Keratinocyte (primary cell): Measurements from ENCODE around the gene TRIM3. TPM values are rescaled to one million over a fixed set of nuclear protein-coding genes. Genes with fewer than 3 reads are reported as not detected.

Source experiments
- DNase-seq: peaks from one replicate; pipeline ENCODE4 v3.0.0-alpha.2; 2011; ENCODE audit warnings: low read depth, missing footprints, low spot score
- FAIRE-seq: peaks from 2 replicates; lab custom pipeline; 2011; peaks lifted over from hg19 to GRCh38; lab: Jason Lieb, UNC
- H2AFZ ChIP-seq: 2 replicates; pipeline ENCODE4 v1.6.0; 2012; ENCODE audit warnings: low read length, control low read depth, inconsistent platforms; ENCODE audit not compliant: control insufficient read depth
- H3K27ac ChIP-seq: 2 replicates; pipeline ENCODE4 v1.5.1; 2011; ENCODE audit warnings: low read length; ENCODE audit not compliant: control insufficient read depth, insufficient read depth
- H3K27me3 ChIP-seq: 3 replicates; pipeline ENCODE4 v1.6.0; 2011; ENCODE audit warnings: low read length; ENCODE audit not compliant: control insufficient read depth, insufficient read depth; ENCODE audit errors: extremely low read depth
- H3K36me3 ChIP-seq, 2 experiments: 2 replicates in 1 of 2; 3 replicates in 1 of 2; pipeline ENCODE4 v1.5.1; 2011; ENCODE audit warnings: low read length in 2 of 2, mild to moderate bottlenecking in 1 of 2; ENCODE audit not compliant: control insufficient read depth in 2 of 2, insufficient read depth in 2 of 2; ENCODE audit errors: extremely low read depth in 1 of 2
- H3K4me1 ChIP-seq: 3 replicates; pipeline ENCODE4 v1.5.1; 2011; ENCODE audit warnings: low read length; ENCODE audit not compliant: control insufficient read depth, insufficient read depth; ENCODE audit errors: extremely low read depth
- H3K4me2 ChIP-seq: 3 replicates; pipeline ENCODE4 v1.6.0; 2011; ENCODE audit warnings: low read depth, low read length; ENCODE audit not compliant: control insufficient read depth, insufficient read depth; ENCODE audit errors: extremely low read depth
- H3K4me3 ChIP-seq, 3 experiments: fragments of 200-600 bp in 1 of 3; sonication (generic) in 1 of 3; 2 replicates in 2 of 3; 3 replicates in 1 of 3; pipeline ENCODE4 v1.5.1; 2011 to 2016; ENCODE audit warnings: low read length in 3 of 3, mild to moderate bottlenecking in 3 of 3, control low read depth in 2 of 3, inconsistent platforms in 1 of 3, low read depth in 1 of 3, mixed read lengths in 1 of 3, mixed run types in 1 of 3, moderate library complexity in 1 of 3; ENCODE audit not compliant: control insufficient read depth in 2 of 3, insufficient read depth in 2 of 3; ENCODE audit errors: extremely low read depth in 1 of 3
- H3K79me2 ChIP-seq: 2 replicates; pipeline ENCODE4 v1.6.0; 2012; ENCODE audit warnings: low read length; ENCODE audit not compliant: control insufficient read depth, insufficient read depth
- H3K9ac ChIP-seq: 3 replicates; pipeline ENCODE4 v1.6.0; 2011; ENCODE audit warnings: low read length; ENCODE audit not compliant: control insufficient read depth, insufficient read depth; ENCODE audit errors: extremely low read depth
- H3K9me1 ChIP-seq: 3 replicates; pipeline ENCODE4 v1.6.0; 2011; ENCODE audit warnings: low read length; ENCODE audit not compliant: control insufficient read depth, insufficient read depth; ENCODE audit errors: extremely low read depth
- H3K9me3 ChIP-seq: 2 replicates; pipeline ENCODE4 v1.5.1; 2012; ENCODE audit warnings: low read depth, low read length; ENCODE audit not compliant: control insufficient read depth
- H4K20me1 ChIP-seq: 3 replicates; pipeline ENCODE4 v1.6.0; 2011; ENCODE audit warnings: low read length; ENCODE audit not compliant: control insufficient read depth, insufficient read depth; ENCODE audit errors: extremely low read depth
- EZH2 ChIP-seq: IDR thresholded peaks from one replicate; pipeline ENCODE4 v1.6.1; 2012; ENCODE audit warnings: inconsistent platforms, mild to moderate bottlenecking, low read length, moderate library complexity
- dilution Hi-C: fragments of 300-500 bp; cut with MboI; formaldehyde crosslinking; loops from one replicate; pipeline ENCODE4 v1.7.0; 2020; ENCODE audit warnings: low sequenced_read_pairs; ENCODE audit not compliant: extremely low pct_ligation_motif_present
- polyA plus RNA-seq, 5 experiments: library from polyadenylated mRNA; depleted of rRNA in 3 of 5; stranded (reverse) in 3 of 5; stranded (forward) in 1 of 5; unstranded in 1 of 5; fragments of >200 nt; gene quantifications; 1 replicate in 1 of 5; 2 replicates in 3 of 5; 3 replicates in 1 of 5; pipeline versions ENCODE4 v1.2.1 to v1.2.3, GENCODE V29; 2011 to 2012; ENCODE audit warnings: missing spikeins in 2 of 5, low read depth in 1 of 5, low replicate concordance in 1 of 5
- TF ChIP-seq, protein P1 (sequence below), 3 experiments: IDR thresholded peaks in 1 of 3; conservative IDR thresholded peaks in 1 of 3; optimal IDR thresholded peaks in 1 of 3; 2 replicates in 2 of 3; 3 replicates in 1 of 3; pipeline versions ENCODE3 to v1.5.1; 2011; ENCODE audit warnings: low read length in 3 of 3, mild to moderate bottlenecking in 3 of 3, moderate library complexity in 2 of 3, control low read depth in 1 of 3, inconsistent platforms in 1 of 3; ENCODE audit not compliant: insufficient read depth in 2 of 3; ENCODE audit errors: extremely low read depth in 1 of 3

TRIM3 gene
- polyA plus RNA-seq, 1 donor (not counting 4 experiments of a cell fraction or from before 2014, with no cell fraction given): 10.3 TPM

DNA sequence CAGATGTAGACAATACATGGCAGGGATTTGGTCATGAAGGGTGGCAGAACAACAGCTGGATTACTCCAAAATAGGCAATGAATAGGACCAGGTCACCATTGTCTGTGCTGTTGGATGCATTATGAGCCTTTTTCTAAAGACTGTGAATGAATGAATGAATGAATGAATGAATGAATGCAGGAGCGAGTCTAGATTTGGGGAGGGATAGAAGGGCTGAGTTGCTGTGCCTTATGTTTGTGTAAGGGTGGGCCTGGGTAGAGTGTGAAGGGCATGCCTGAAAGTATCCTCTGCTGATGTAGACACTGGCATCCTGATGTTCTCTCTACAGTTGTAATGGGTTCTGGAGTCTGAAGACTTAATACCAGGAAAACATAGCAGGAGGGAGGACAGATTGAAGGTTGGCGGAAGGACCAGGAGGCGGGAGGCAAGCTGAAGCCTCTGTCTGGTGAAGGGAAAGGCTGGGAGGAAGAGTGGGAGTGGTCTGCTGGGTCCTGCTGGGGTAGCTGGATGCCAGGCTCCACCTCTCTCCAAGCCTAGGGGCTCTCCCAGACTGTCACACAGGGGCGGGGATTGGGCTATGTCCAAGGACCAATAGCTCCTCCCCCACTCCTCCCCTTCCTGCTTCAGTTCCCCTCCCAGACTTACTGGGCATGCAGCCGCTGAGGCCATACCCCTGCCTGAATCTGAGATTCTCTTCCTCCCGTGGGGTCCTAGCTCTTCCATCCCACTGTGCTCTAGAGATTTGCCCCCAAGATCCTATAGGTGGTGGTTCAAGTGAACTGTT, 4.8 kb downstream of the TRIM3 start:
- Histone ChIP-seq H3K4me3 (no peak overlapping the region), H4K20me1 (no peaks in the 10 kb centered on the region), H3K27ac (no peak overlapping the region), H2AFZ (peak overlapping the region; percentile 77), H3K36me3 (peaks cover 0 to 4% of the 10 kb centered on the region in 2 experiments), H3K4me2 (peak overlapping the region; percentile 54), H3K79me2 (peaks cover 6% of the 10 kb centered on the region), H3K4me1 (peaks cover 13% of the 10 kb centered on the region), H3K9ac (no peak overlapping the region), H3K9me1 (no peaks in the 10 kb centered on the region), H3K27me3 (no peaks in the 10 kb centered on the region), H3K9me3 (no peaks in the 10 kb centered on the region)
- dilution Hi-C loops: no loop called here
- FAIRE-seq (peak; percentile 73), DNase-seq (peak; percentile 25)
- no peak for TF ChIP-seq EZH2
- TF ChIP-seq, protein P1, sequence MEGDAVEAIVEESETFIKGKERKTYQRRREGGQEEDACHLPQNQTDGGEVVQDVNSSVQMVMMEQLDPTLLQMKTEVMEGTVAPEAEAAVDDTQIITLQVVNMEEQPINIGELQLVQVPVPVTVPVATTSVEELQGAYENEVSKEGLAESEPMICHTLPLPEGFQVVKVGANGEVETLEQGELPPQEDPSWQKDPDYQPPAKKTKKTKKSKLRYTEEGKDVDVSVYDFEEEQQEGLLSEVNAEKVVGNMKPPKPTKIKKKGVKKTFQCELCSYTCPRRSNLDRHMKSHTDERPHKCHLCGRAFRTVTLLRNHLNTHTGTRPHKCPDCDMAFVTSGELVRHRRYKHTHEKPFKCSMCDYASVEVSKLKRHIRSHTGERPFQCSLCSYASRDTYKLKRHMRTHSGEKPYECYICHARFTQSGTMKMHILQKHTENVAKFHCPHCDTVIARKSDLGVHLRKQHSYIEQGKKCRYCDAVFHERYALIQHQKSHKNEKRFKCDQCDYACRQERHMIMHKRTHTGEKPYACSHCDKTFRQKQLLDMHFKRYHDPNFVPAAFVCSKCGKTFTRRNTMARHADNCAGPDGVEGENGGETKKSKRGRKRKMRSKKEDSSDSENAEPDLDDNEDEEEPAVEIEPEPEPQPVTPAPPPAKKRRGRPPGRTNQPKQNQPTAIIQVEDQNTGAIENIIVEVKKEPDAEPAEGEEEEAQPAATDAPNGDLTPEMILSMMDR (optimal IDR thresholded peaks at IDR 0.05 in 1 of 3, IDR thresholded peaks at IDR 0.05 in 1 of 3, conservative IDR thresholded peaks at IDR 0.05 in 1 of 3; ENCODE audit: extremely low read depth in 1 of 3, insufficient read depth in 2 of 3, low read length in 3 of 3): no peak

DNA sequence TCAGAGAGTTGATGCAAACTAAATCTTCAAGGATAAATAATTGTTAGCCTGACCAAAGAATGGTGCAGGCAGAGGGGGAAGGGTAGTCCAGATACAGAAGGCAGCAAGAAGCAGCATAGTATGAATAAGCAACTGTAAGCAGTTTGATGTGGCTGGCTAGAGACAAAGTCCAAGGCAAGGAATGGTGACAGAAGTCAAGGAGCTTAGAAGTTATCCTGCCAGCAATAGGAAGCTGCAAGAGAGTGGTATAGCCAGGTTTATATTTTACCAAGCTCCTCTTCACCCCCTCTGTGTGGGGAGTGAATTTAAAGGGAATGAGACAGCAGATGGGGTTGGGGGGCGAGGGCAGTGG, 14.7 kb downstream of the TRIM3 start:
- H3K4me2 ChIP-seq: no peak overlapping the region
- no peak overlapping the region for H2AFZ ChIP-seq
- FAIRE-seq (no peak), DNase-seq (no peak)
- no peaks in the 10 kb centered on the region for H3K79me2 ChIP-seq
- no peak overlapping the region for H3K27ac ChIP-seq
- no peaks in the 10 kb centered on the region for H3K4me1 ChIP-seq
- TF ChIP-seq EZH2: no peak
- TF ChIP-seq, protein P1 (optimal IDR thresholded peaks at IDR 0.05 in 1 of 3, IDR thresholded peaks at IDR 0.05 in 1 of 3, conservative IDR thresholded peaks at IDR 0.05 in 1 of 3; ENCODE audit: extremely low read depth in 1 of 3, insufficient read depth in 2 of 3, low read length in 3 of 3): no peak
- H4K20me1 ChIP-seq: no peaks in the 10 kb centered on the region
- H3K9ac ChIP-seq: no peak overlapping the region
- no peak overlapping the region for H3K4me3 ChIP-seq
- peaks cover 3% of the 10 kb centered on the region for H3K9me1 ChIP-seq
- no peaks in the 10 kb centered on the region for H3K27me3 ChIP-seq
- dilution Hi-C loops: no loop called here
- peaks cover 0 to 15% of the 10 kb centered on the region in 2 experiments for H3K36me3 ChIP-seq
- H3K9me3 ChIP-seq: no peaks in the 10 kb centered on the region
